DOHH2 (cell line): Measurements from ENCODE around the gene MIAT.

Experiments used
- H3F3A ChIP-seq: fragments of 200-600 bp; sonication (generic), shearing (Covaris generic); 2 replicates; pipeline ENCODE4 v1.6.0; 2016; ENCODE audit warnings: antibody characterized with exemption, mild to moderate bottlenecking; ENCODE audit not compliant: control insufficient read depth, insufficient read depth
- H3K27ac ChIP-seq: fragments of 200-600 bp; sonication (generic); 2 replicates; pipeline ENCODE4 v1.5.1; 2014; ENCODE audit warnings: low read depth, mild to moderate bottlenecking, low read length, moderate library complexity
- H3K27me3 ChIP-seq: fragments of 200-600 bp; sonication (generic); 2 replicates; pipeline ENCODE4 v1.6.1; 2014; ENCODE audit warnings: mild to moderate bottlenecking, low read length, mixed read lengths; ENCODE audit not compliant: control insufficient read depth
- H3K36me3 ChIP-seq: fragments of 200-600 bp; sonication (generic); 2 replicates; pipeline ENCODE4 v1.6.1; 2014; ENCODE audit warnings: mild to moderate bottlenecking, low read length, moderate library complexity, mixed read lengths; ENCODE audit not compliant: control insufficient read depth
- H3K4me1 ChIP-seq: fragments of 200-600 bp; sonication (generic); 2 replicates; pipeline ENCODE4 v1.6.1; 2014; ENCODE audit warnings: mild to moderate bottlenecking, low read length, mixed read lengths; ENCODE audit not compliant: control insufficient read depth
- H3K4me2 ChIP-seq: fragments of 200-600 bp; sonication (generic); 2 replicates; pipeline ENCODE4 v1.6.0; 2014; ENCODE audit warnings: mild to moderate bottlenecking, low read length, moderate library complexity
- H3K4me3 ChIP-seq: fragments of 200-600 bp; sonication (generic); 2 replicates; pipeline ENCODE4 v1.5.1; 2014; ENCODE audit warnings: mild to moderate bottlenecking, low read length, mixed read lengths
- H3K79me2 ChIP-seq: fragments of 200-600 bp; sonication (generic); 2 replicates; pipeline ENCODE4 v1.6.1; 2014; ENCODE audit warnings: mild to moderate bottlenecking, low read length, mixed read lengths; ENCODE audit not compliant: control insufficient read depth
- H3K9me2 ChIP-seq: fragments of 200-600 bp; sonication (generic); replicated peaks from 2 replicates; pipeline ENCODE4 v1.6.1; 2014; ENCODE audit warnings: mild to moderate bottlenecking, low read length, mixed read lengths; ENCODE audit not compliant: control insufficient read depth
- H3K9me3 ChIP-seq: fragments of 200-600 bp; sonication (generic); 2 replicates; pipeline ENCODE4 v1.6.1; 2014; ENCODE audit warnings: antibody characterized with exemption, low read length, mixed read lengths; ENCODE audit not compliant: control insufficient read depth, insufficient read depth
- H4K20me1 ChIP-seq: fragments of 200-600 bp; sonication (generic); 2 replicates; pipeline ENCODE4 v1.6.0; 2014; ENCODE audit warnings: low read depth, mild to moderate bottlenecking, antibody characterized with exemption, low read length, moderate library complexity; ENCODE audit not compliant: control insufficient read depth, insufficient read depth
- EZH2phosphoT487 ChIP-seq: fragments of 200-600 bp; sonication (generic); IDR thresholded peaks from 2 replicates; pipeline ENCODE4 v1.6.1; 2017; ENCODE audit warnings: borderline replicate concordance, mild to moderate bottlenecking, antibody characterized with exemption, low read length, moderate library complexity, mixed read lengths
- TF ChIP-seq, protein P1 (sequence below): fragments of 200-600 bp; sonication (generic); IDR thresholded peaks from one replicate; pipeline ENCODE4 v1.5.1; 2014; ENCODE audit warnings: antibody characterized with exemption, mild to moderate bottlenecking, low read depth, low read length; ENCODE audit not compliant: poor library complexity, severe bottlenecking

The MIAT gene

DNA sequence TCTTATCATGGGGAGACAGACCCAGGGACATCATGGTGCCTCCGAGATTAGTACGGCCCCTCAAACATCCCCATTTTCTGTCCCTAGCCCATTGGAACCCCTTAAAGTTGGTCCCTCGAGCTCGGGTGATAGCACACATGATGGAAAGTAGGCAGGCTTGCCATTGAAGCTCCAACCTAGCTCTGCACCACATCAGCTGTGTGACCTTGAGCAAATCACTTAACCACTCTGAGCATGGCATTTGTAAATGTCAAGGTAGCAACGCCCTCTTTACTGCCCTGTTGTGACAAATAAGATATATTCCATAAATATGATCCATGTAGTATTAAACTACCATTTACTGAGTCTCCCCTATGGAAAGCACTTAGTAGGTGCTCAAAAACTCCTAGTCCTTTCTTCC, 61.1 kb downstream of the MIAT start:
- no peak for TF ChIP-seq EZH2phosphoT487
- TF ChIP-seq, protein P1, sequence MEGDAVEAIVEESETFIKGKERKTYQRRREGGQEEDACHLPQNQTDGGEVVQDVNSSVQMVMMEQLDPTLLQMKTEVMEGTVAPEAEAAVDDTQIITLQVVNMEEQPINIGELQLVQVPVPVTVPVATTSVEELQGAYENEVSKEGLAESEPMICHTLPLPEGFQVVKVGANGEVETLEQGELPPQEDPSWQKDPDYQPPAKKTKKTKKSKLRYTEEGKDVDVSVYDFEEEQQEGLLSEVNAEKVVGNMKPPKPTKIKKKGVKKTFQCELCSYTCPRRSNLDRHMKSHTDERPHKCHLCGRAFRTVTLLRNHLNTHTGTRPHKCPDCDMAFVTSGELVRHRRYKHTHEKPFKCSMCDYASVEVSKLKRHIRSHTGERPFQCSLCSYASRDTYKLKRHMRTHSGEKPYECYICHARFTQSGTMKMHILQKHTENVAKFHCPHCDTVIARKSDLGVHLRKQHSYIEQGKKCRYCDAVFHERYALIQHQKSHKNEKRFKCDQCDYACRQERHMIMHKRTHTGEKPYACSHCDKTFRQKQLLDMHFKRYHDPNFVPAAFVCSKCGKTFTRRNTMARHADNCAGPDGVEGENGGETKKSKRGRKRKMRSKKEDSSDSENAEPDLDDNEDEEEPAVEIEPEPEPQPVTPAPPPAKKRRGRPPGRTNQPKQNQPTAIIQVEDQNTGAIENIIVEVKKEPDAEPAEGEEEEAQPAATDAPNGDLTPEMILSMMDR: no peak
- no peaks in the 10 kb centered on the region for H3K79me2 ChIP-seq
- H3K4me2 ChIP-seq: no peak overlapping the region
- H3K4me1 ChIP-seq: no peaks in the 10 kb centered on the region
- H4K20me1 ChIP-seq: no peaks in the 10 kb centered on the region
- H3K9me2 ChIP-seq: no peaks in the 10 kb centered on the region
- H3F3A ChIP-seq: no peaks in the 10 kb centered on the region
- H3K27ac ChIP-seq: no peak overlapping the region
- H3K4me3 ChIP-seq: no peak overlapping the region
- no peaks in the 10 kb centered on the region for H3K36me3 ChIP-seq
- no peaks in the 10 kb centered on the region for H3K9me3 ChIP-seq
- no peaks in the 10 kb centered on the region for H3K27me3 ChIP-seq

- TF ChIP-seq, protein P1: no peak
- TF ChIP-seq EZH2phosphoT487: no peak
- no peak overlapping the region for H3K4me2 ChIP-seq
- no peak overlapping the region for H3K4me3 ChIP-seq
- no peaks in the 10 kb centered on the region for H4K20me1 ChIP-seq
- no peaks in the 10 kb centered on the region for H3K79me2 ChIP-seq
- no peaks in the 10 kb centered on the region for H3K9me3 ChIP-seq
- no peaks in the 10 kb centered on the region for H3K4me1 ChIP-seq
- no peak overlapping the region for H3K27ac ChIP-seq
- H3K36me3 ChIP-seq: no peaks in the 10 kb centered on the region
- H3F3A ChIP-seq: no peaks in the 10 kb centered on the region
- no peaks in the 10 kb centered on the region for H3K9me2 ChIP-seq
- H3K27me3 ChIP-seq: no peaks in the 10 kb centered on the region
Observed at GRCh38 chr22:26718905-26719304, 61.5 kb downstream of the MIAT start.

DNA sequence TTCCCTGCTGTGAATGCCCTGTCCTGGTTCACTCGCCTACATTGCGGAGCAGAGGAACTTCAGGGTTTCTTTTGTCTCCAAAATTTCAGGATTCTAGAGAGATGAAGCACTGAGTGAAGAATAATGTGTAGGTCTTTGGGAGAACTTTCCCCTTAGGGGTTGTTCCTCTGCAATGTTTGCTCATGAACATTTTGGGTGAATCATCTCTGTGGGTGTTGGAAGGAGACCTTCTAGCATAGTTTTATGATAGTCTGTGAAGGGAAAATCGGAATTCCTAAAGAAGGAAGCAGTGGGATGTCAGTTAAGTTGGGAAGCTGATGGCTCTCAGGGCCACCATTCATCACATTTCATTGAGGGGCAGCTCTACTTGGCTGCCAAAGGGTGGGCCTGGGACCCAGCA, 64.8 kb downstream of the MIAT start:
- Histone ChIP-seq H3F3A (no peaks in the 10 kb centered on the region), H3K79me2 (no peaks in the 10 kb centered on the region), H3K27me3 (no peaks in the 10 kb centered on the region), H3K27ac (no peak overlapping the region), H4K20me1 (no peaks in the 10 kb centered on the region), H3K4me2 (no peak overlapping the region), H3K9me3 (no peaks in the 10 kb centered on the region), H3K4me1 (no peaks in the 10 kb centered on the region), H3K4me3 (no peak overlapping the region), H3K9me2 (no peaks in the 10 kb centered on the region), H3K36me3 (no peaks in the 10 kb centered on the region)
- no peak for TF ChIP-seq EZH2phosphoT487
- TF ChIP-seq, protein P1: no peak

- Histone ChIP-seq H3K27me3 (no peaks in the 10 kb centered on the region), H3K79me2 (no peaks in the 10 kb centered on the region), H3K36me3 (no peaks in the 10 kb centered on the region), H3K9me2 (no peaks in the 10 kb centered on the region), H3K4me1 (no peaks in the 10 kb centered on the region), H3F3A (no peaks in the 10 kb centered on the region), H3K9me3 (no peaks in the 10 kb centered on the region), H3K4me2 (no peak overlapping the region), H3K4me3 (no peak overlapping the region), H4K20me1 (no peaks in the 10 kb centered on the region), H3K27ac (no peak overlapping the region)
- TF ChIP-seq, protein P1: no peak
- TF ChIP-seq EZH2phosphoT487: no peak
Observed at GRCh38 chr22:26724414-26724813, 67.0 kb downstream of the MIAT start.
